Caco-2 (cell line): Measurements from ENCODE around the gene SFMBT1. TPM values are rescaled to one million over a fixed set of nuclear protein-coding genes. Genes with fewer than 3 reads are reported as not detected.
A peak's percentile ranks its signal among the peaks of the same experiment; 100 is the strongest.

ENCODE experiments used
- BruUV-seq: library from RNA; stranded (reverse); fragments of 400-500 nt; replicated peaks from 2 replicates; lab custom pipeline; 2021; lab: Mats Ljungman, UMichigan
- CTCF ChIA-PET: fragments of 300-600 bp; sonication (Branson Sonifier 250); formaldehyde crosslinking; loops from one replicate; lab custom pipeline; 2022; ENCODE audit warnings: antibody characterized with exemption; lab: Charles Lee
- POLR2A ChIA-PET: fragments of 300-600 bp; sonication (Branson Sonifier 250); formaldehyde crosslinking; loops from one replicate; lab custom pipeline; 2022; ENCODE audit warnings: antibody characterized with exemption; lab: Charles Lee
- DNase-seq, 2 experiments: peaks; one replicate each; pipeline versions ENCODE4 v3.0.0 to v3.0.0-alpha.2; 2020 to 2022
- H3K27me3 ChIP-seq: replicated peaks from 2 replicates; pipeline ENCODE4 v1.6.0; 2011; ENCODE audit warnings: low read length; ENCODE audit not compliant: control insufficient read depth, insufficient read depth
- H3K36me3 ChIP-seq: 2 replicates; pipeline ENCODE4 v1.5.1; 2011; ENCODE audit warnings: low read length; ENCODE audit not compliant: control insufficient read depth, insufficient read depth
- H3K4me1 ChIP-seq: fragments of 250-450 bp; sonication (Bioruptor Pico); 2 replicates; pipeline ENCODE4 v1.5.1; 2020; ENCODE audit warnings: mild to moderate bottlenecking
- H3K4me3 ChIP-seq: 2 replicates; pipeline ENCODE4 v1.5.1; 2011; ENCODE audit warnings: low read depth, mild to moderate bottlenecking, control low read depth, low read length
- H3K9me3 ChIP-seq: fragments of 250-450 bp; sonication (Bioruptor Pico); 2 replicates; pipeline ENCODE4 v1.5.1; 2020; ENCODE audit warnings: mild to moderate bottlenecking, moderate library complexity
- H3K27ac Mint-ChIP-seq: one replicate; pipeline ENCODE4 v1.8.0; 2022; ENCODE audit warnings: mixed read lengths; ENCODE audit not compliant: unreplicated experiment
- H3K27me3 Mint-ChIP-seq: one replicate; pipeline ENCODE4 v1.8.0; 2022; ENCODE audit warnings: mixed read lengths; ENCODE audit not compliant: insufficient read depth, unreplicated experiment
- H3K36me3 Mint-ChIP-seq: one replicate; pipeline ENCODE4 v1.8.0; 2022; ENCODE audit warnings: mild to moderate bottlenecking, mixed read lengths; ENCODE audit not compliant: insufficient read depth, unreplicated experiment
- H3K4me1 Mint-ChIP-seq: one replicate; pipeline ENCODE4 v1.8.0; 2022; ENCODE audit warnings: low read depth, mixed read lengths; ENCODE audit not compliant: unreplicated experiment
- H3K4me3 Mint-ChIP-seq: one replicate; pipeline ENCODE4 v1.8.0; 2022; ENCODE audit warnings: mild to moderate bottlenecking, moderate library complexity, mixed read lengths; ENCODE audit not compliant: unreplicated experiment
- H3K9me3 Mint-ChIP-seq: one replicate; pipeline ENCODE4 v1.8.0; 2022; ENCODE audit warnings: mixed read lengths; ENCODE audit not compliant: unreplicated experiment
- CTCF ChIP-seq, 2 experiments: fragments of 200-600 bp in 1 of 2; IDR thresholded peaks; 1 replicate in 1 of 2; 2 replicates in 1 of 2; pipeline versions ENCODE4 v1.5.1 to v1.8.0; 2011 to 2022; ENCODE audit warnings: antibody characterized with exemption in 1 of 2, control low read depth in 1 of 2, inconsistent platforms in 1 of 2, low read depth in 1 of 2, low read length in 1 of 2, mild to moderate bottlenecking in 1 of 2, moderate library complexity in 1 of 2; ENCODE audit not compliant: insufficient read depth in 1 of 2, severe bottlenecking in 1 of 2, unreplicated experiment in 1 of 2
- intact Hi-C: fragments of 100-400 bp; cut with micrococcal nuclease; formaldehyde crosslinking; loops from one replicate; pipeline ENCODE4 v1.10.0; 2022; ENCODE audit not compliant: unreplicated experiment
- total RNA-seq: library from RNA; stranded (reverse); gene quantifications from 2 replicates; pipeline ENCODE4 v1.2.3, GENCODE V29; 2022

SFMBT1 gene
- total RNA-seq, 1 experiment from 2014 or later, result 45.3 TPM

- Histone ChIP-seq H3K27me3 (no peaks in the 10 kb centered on the region), H3K4me3 (no peak overlapping the region), H3K36me3 (no peaks in the 10 kb centered on the region), H3K4me1 (peaks cover under 1% of the 10 kb centered on the region; the same call in 1 of the 2 replicates), H3K9me3 (no peaks in the 10 kb centered on the region)
- Mint-ChIP-seq H3K27me3 (no peaks in the 10 kb centered on the region), H3K36me3 (peaks cover under 1% of the 10 kb centered on the region), H3K4me3 (no peak overlapping the region), H3K9me3 (no peaks in the 10 kb centered on the region), H3K4me1 (peaks cover 16% of the 10 kb centered on the region), H3K27ac (peak overlapping the region; percentile 19)
- intact Hi-C loops, result no loop called here
- ChIA-PET POLR2A (no interaction called here), CTCF (no interaction called here)
- no peak for DNase-seq
- no TSS peak for BruUV-seq
- no peak for TF ChIP-seq CTCF (IDR thresholded peaks at IDR 0.05; ENCODE audit: insufficient read depth in 1 of 2, low read depth in 1 of 2, low read length in 1 of 2, severe bottlenecking in 1 of 2, unreplicated experiment in 1 of 2)
Observed at GRCh38 chr3:53011324-53011723, 34.5 kb downstream of the SFMBT1 start.

- H3K9me3 ChIP-seq, result no peaks in the 10 kb centered on the region
- CTCF ChIA-PET, result no interaction called here
- no TSS peak for BruUV-seq
- no peaks in the 10 kb centered on the region for H3K27me3 ChIP-seq
- no peak overlapping the region for H3K4me3 Mint-ChIP-seq
- no peaks in the 10 kb centered on the region for H3K9me3 Mint-ChIP-seq
- POLR2A ChIA-PET, result no interaction called here
- intact Hi-C loops, result loop anchor here (5.0 kb wide), 1 partner anchor 32 kb away; no protein-coding TSS in a partner anchor
- peaks cover 11% of the 10 kb centered on the region for H3K36me3 Mint-ChIP-seq
- H3K27me3 Mint-ChIP-seq, result no peaks in the 10 kb centered on the region
- H3K27ac Mint-ChIP-seq, result peak overlapping the region; percentile 7
- peaks cover 13% of the 10 kb centered on the region; the same call in 1 of the 2 replicates for H3K4me1 ChIP-seq
- peaks cover 27% of the 10 kb centered on the region for H3K4me1 Mint-ChIP-seq
- no peak overlapping the region for H3K4me3 ChIP-seq
- DNase-seq, result no peak
- H3K36me3 ChIP-seq, result no peaks in the 10 kb centered on the region
- TF ChIP-seq CTCF (IDR thresholded peaks at IDR 0.05; ENCODE audit: insufficient read depth in 1 of 2, low read depth in 1 of 2, low read length in 1 of 2, severe bottlenecking in 1 of 2, unreplicated experiment in 1 of 2), result no peak
Observed at GRCh38 chr3:53009826-53010539, 35.9 kb downstream of the SFMBT1 start.

GRCh38 chr3:53008932-53009331 lies 36.9 kb downstream of the SFMBT1 start:
- no peak for DNase-seq
- Histone ChIP-seq H3K36me3 (no peaks in the 10 kb centered on the region), H3K4me3 (no peak overlapping the region), H3K9me3 (no peaks in the 10 kb centered on the region), H3K27me3 (no peaks in the 10 kb centered on the region), H3K4me1 (peaks cover 13% of the 10 kb centered on the region; the same call in 1 of the 2 replicates)
- BruUV-seq, result no TSS peak
- Mint-ChIP-seq H3K4me1 (peaks cover 27% of the 10 kb centered on the region), H3K4me3 (no peak overlapping the region), H3K36me3 (peaks cover 11% of the 10 kb centered on the region), H3K9me3 (no peaks in the 10 kb centered on the region), H3K27me3 (no peaks in the 10 kb centered on the region), H3K27ac (no peak overlapping the region)
- CTCF ChIA-PET, result no interaction called here
- POLR2A ChIA-PET, result no interaction called here
- TF ChIP-seq CTCF (IDR thresholded peaks at IDR 0.05; ENCODE audit: insufficient read depth in 1 of 2, low read depth in 1 of 2, low read length in 1 of 2, severe bottlenecking in 1 of 2, unreplicated experiment in 1 of 2), result no peak
- intact Hi-C loops, result loop anchor here (5.0 kb wide), 1 partner anchor 33 kb away; no protein-coding TSS in a partner anchor
